H1 (cell line): ENCODE measurements around the gene SNX3. TPM values are rescaled to one million over a fixed set of nuclear protein-coding genes. Genes with fewer than 3 reads are reported as not detected.

ENCODE experiments used
- CTCF ChIA-PET: fragments of 300-600 bp; sonication (Branson Sonifier 250); formaldehyde crosslinking; loops from one replicate; lab custom pipeline; 2021; ENCODE audit not compliant: partially characterized antibody; lab: Charles Lee
- POLR2A ChIA-PET: fragments of 300-600 bp; sonication (Branson Sonifier 250); formaldehyde crosslinking; loops from one replicate; lab custom pipeline; 2021; ENCODE audit warnings: inconsistent platforms; ENCODE audit not compliant: partially characterized antibody; lab: Charles Lee
- DNase-seq, 2 experiments: peaks; one replicate each; pipeline versions ENCODE4 v3.0.0 to v3.0.0-alpha.2; 2010 to 2022; ENCODE audit warnings: low spot score in 2 of 2, low read depth in 1 of 2, mixed read lengths in 1 of 2
- FAIRE-seq: peaks from 2 replicates; lab custom pipeline; 2011; peaks lifted over from hg19 to GRCh38; lab: Jason Lieb, UNC
- H2AFZ ChIP-seq: 2 replicates; pipeline ENCODE4 v1.8.1; 2012; ENCODE audit warnings: low read length, inconsistent platforms
- H2AK5ac ChIP-seq: 2 replicates; pipeline ENCODE4 v1.6.1; 2013; ENCODE audit warnings: low read depth, low read length
- H2BK120ac ChIP-seq: replicated peaks from 2 replicates; pipeline ENCODE3; 2013; ENCODE audit warnings: low read depth, low read length, inconsistent platforms
- H2BK12ac ChIP-seq: 2 replicates; pipeline ENCODE4 v1.6.1; 2013; ENCODE audit warnings: low read depth, low read length
- H2BK15ac ChIP-seq: 2 replicates; pipeline ENCODE4 v1.6.1; 2013; ENCODE audit warnings: low read length
- H2BK20ac ChIP-seq: 2 replicates; pipeline ENCODE4 v1.6.1; 2013; ENCODE audit warnings: low read length
- H2BK5ac ChIP-seq: 2 replicates; pipeline ENCODE4 v1.6.1; 2013; ENCODE audit warnings: low read depth, low read length
- H3K14ac ChIP-seq: 2 replicates; pipeline ENCODE4 v1.6.1; 2013; ENCODE audit warnings: inconsistent platforms; ENCODE audit not compliant: insufficient read length
- H3K18ac ChIP-seq: 2 replicates; pipeline ENCODE4 v1.6.1; 2013; ENCODE audit warnings: low read length; ENCODE audit errors: extremely low read depth
- H3K23ac ChIP-seq: 2 replicates; pipeline ENCODE4 v1.6.1; 2013; ENCODE audit warnings: inconsistent platforms; ENCODE audit not compliant: insufficient read length
- H3K23me2 ChIP-seq: 2 replicates; pipeline ENCODE4 v1.6.1; 2013; ENCODE audit warnings: low read depth, low read length
- H3K27ac ChIP-seq: 2 replicates; pipeline ENCODE4 v1.6.1; 2011; ENCODE audit warnings: low read depth, low read length, inconsistent platforms
- H3K27me3 ChIP-seq, 4 experiments: replicated peaks in 1 of 4; 1 replicate in 1 of 4; 2 replicates in 3 of 4; pipeline versions ENCODE4 v1.6.1 to v1.8.1; 2011 to 2013; ENCODE audit warnings: low read length in 3 of 4, mild to moderate bottlenecking in 3 of 4, inconsistent platforms in 2 of 4, mixed read lengths in 2 of 4, moderate library complexity in 1 of 4; ENCODE audit not compliant: control insufficient read depth in 3 of 4, insufficient read depth in 3 of 4; ENCODE audit errors: extremely low read depth in 1 of 4
- H3K36me3 ChIP-seq, 4 experiments: 2 replicates each; pipeline versions ENCODE4 v1.6.1 to v1.8.1; 2011 to 2013; ENCODE audit warnings: mild to moderate bottlenecking in 4 of 4, low read length in 3 of 4, moderate library complexity in 2 of 4, control low read depth in 1 of 4, inconsistent platforms in 1 of 4; ENCODE audit not compliant: insufficient read depth in 4 of 4, control insufficient read depth in 2 of 4
- H3K4ac ChIP-seq: replicated peaks from 2 replicates; pipeline ENCODE3; 2013; ENCODE audit warnings: low read length, low read depth, mixed read lengths, inconsistent platforms; ENCODE audit not compliant: insufficient read length
- H3K4me1 ChIP-seq, 4 experiments: replicated peaks in 1 of 4; 1 replicate in 1 of 4; 2 replicates in 3 of 4; pipeline versions ENCODE4 v1.6.1 to v1.8.1; 2011 to 2013; ENCODE audit warnings: low read length in 3 of 4, inconsistent platforms in 2 of 4, mixed read lengths in 1 of 4; ENCODE audit not compliant: insufficient read depth in 4 of 4, control insufficient read depth in 3 of 4
- H3K4me2 ChIP-seq, 2 experiments: 2 replicates each; pipeline versions ENCODE4 v1.6.1 to v1.8.1; 2011 to 2013; ENCODE audit warnings: low read depth in 2 of 2, low read length in 2 of 2, control low read depth in 1 of 2, inconsistent platforms in 1 of 2, mild to moderate bottlenecking in 1 of 2; ENCODE audit not compliant: insufficient read depth in 1 of 2
- H3K4me3 ChIP-seq, 4 experiments: fragments of 200-600, 300-600 bp in 1 of 4; sonication (generic), shearing (Covaris generic), sonication (Bioruptor Twin) in 1 of 4; 2 replicates each; pipeline versions ENCODE4 v1.5.1 to v1.8.1; 2011 to 2016; ENCODE audit warnings: low read length in 4 of 4, low read depth in 3 of 4, control low read depth in 2 of 4, inconsistent platforms in 2 of 4, mild to moderate bottlenecking in 2 of 4, mixed read lengths in 1 of 4, moderate library complexity in 1 of 4; ENCODE audit not compliant: insufficient read depth in 2 of 4; ENCODE audit errors: extremely low read depth in 1 of 4
- H3K56ac ChIP-seq: replicated peaks from 2 replicates; pipeline ENCODE3; 2013; ENCODE audit warnings: low read depth, mild to moderate bottlenecking, mixed read lengths, low read length, inconsistent platforms; ENCODE audit not compliant: insufficient read length
- H3K79me1 ChIP-seq: 2 replicates; pipeline ENCODE4 v1.6.1; 2013; ENCODE audit warnings: low read depth, low read length, control low read depth
- H3K79me2 ChIP-seq, 2 experiments: 2 replicates each; pipeline versions ENCODE4 v1.6.1 to v1.8.1; 2012 to 2013; ENCODE audit warnings: low read length in 2 of 2, mild to moderate bottlenecking in 2 of 2, inconsistent platforms in 1 of 2; ENCODE audit not compliant: insufficient read depth in 2 of 2, control insufficient read depth in 1 of 2
- H3K9ac ChIP-seq, 4 experiments: replicated peaks in 1 of 4; 1 replicate in 1 of 4; 2 replicates in 3 of 4; pipeline versions ENCODE4 v1.6.1 to v1.8.1; 2011 to 2013; ENCODE audit warnings: low read depth in 3 of 4, low read length in 3 of 4, control low read depth in 2 of 4, mild to moderate bottlenecking in 2 of 4, moderate library complexity in 2 of 4, inconsistent platforms in 1 of 4; ENCODE audit errors: extremely low read depth in 1 of 4
- H3K9me3 ChIP-seq, 2 experiments: 2 replicates each; pipeline versions ENCODE4 v1.6.1 to v1.8.1; 2012 to 2013; ENCODE audit warnings: mild to moderate bottlenecking in 2 of 2, moderate library complexity in 2 of 2, control low read depth in 1 of 2, inconsistent platforms in 1 of 2, low read depth in 1 of 2, low read length in 1 of 2, mixed read lengths in 1 of 2; ENCODE audit not compliant: insufficient read depth in 2 of 2
- H4K20me1 ChIP-seq, 2 experiments: replicated peaks in 1 of 2; 2 replicates each; pipeline versions ENCODE3 to v1.8.1; 2011 to 2013; ENCODE audit warnings: inconsistent platforms in 2 of 2, low read length in 2 of 2, mild to moderate bottlenecking in 1 of 2; ENCODE audit not compliant: insufficient read depth in 2 of 2, control insufficient read depth in 1 of 2
- H4K5ac ChIP-seq: 2 replicates; pipeline ENCODE4 v1.6.1; 2013; ENCODE audit warnings: low read length, low read depth, mixed read lengths, inconsistent platforms; ENCODE audit not compliant: insufficient read length
- H4K8ac ChIP-seq: 2 replicates; pipeline ENCODE4 v1.8.0; 2013; ENCODE audit warnings: mild to moderate bottlenecking, moderate library complexity, low read length, inconsistent platforms; ENCODE audit not compliant: insufficient read depth; ENCODE audit errors: extremely low read depth
- H4K91ac ChIP-seq: replicated peaks from 2 replicates; pipeline ENCODE3; 2013; ENCODE audit warnings: low read length, mixed read lengths, inconsistent platforms; ENCODE audit not compliant: insufficient read length
- ASH2L ChIP-seq: fragments of 200-600, 300-600 bp; sonication (generic); IDR thresholded peaks from one replicate; pipeline ENCODE4 v1.7.1; 2017; ENCODE audit warnings: low read length
- RAD21 ChIP-seq, 2 experiments: IDR thresholded peaks in 1 of 2; conservative IDR thresholded peaks in 1 of 2; 2 replicates each; pipeline ENCODE4 v1.6.1; 2011; ENCODE audit warnings: low read depth in 2 of 2, low read length in 2 of 2, improper control_type of control experiment in 1 of 2, inconsistent platforms in 1 of 2, mild to moderate bottlenecking in 1 of 2, moderate library complexity in 1 of 2
- WGBS, 2 experiments: shearing (Covaris generic) in 1 of 2; methylation state at CpG; one replicate each; pipeline versions ENCODE4 v1.1.6 to v1.1.7; 2013 to 2015; ENCODE audit warnings: low lambda C conversion rate in 2 of 2, mixed read lengths in 2 of 2, inconsistent platforms in 1 of 2, low coverage in 1 of 2, missing lambda C conversion rate in 1 of 2; ENCODE audit not compliant: insufficient replicate concordance in 2 of 2, insufficient coverage in 1 of 2, insufficient read length in 1 of 2; ENCODE audit errors: extremely low coverage in 1 of 2, missing lambda C conversion rate in 1 of 2; 5-methylcytosine and 5-hydroxymethylcytosine counted together
- polyA plus RNA-seq, 7 experiments: library from polyadenylated mRNA; depleted of rRNA in 3 of 7; stranded (reverse) in 5 of 7; unstranded in 2 of 7; fragments of >200 nt in 5 of 7; fragments of 200-250 nt in 2 of 7; gene quantifications; 1 replicate in 5 of 7; 2 replicates in 1 of 7; 4 replicates in 1 of 7; pipeline versions ENCODE4 v1.2.1 to v1.2.3, GENCODE V29; 2011 to 2013; ENCODE audit warnings: missing spikeins in 2 of 7, mixed read lengths in 2 of 7
- total RNA-seq: library from RNA; stranded (reverse); fragmentation: NEBNext Ultra II Directional; extraction: Animal tissue kit (Norgen Biotek cat#: 25700); gene quantifications from 2 replicates; pipeline ENCODE4 v1.2.1, GENCODE V29; 2021

The SNX3 gene
- total and polyA plus RNA-seq, 2 of the 8 experiments (the other 6 are each of a cell fraction or from before 2014, with no cell fraction given), result 72.5 to 150 TPM

GRCh38 chr6:108187519-108187918 lies 73.3 kb downstream of the SNX3 start:
- POLR2A ChIA-PET, result interaction anchor here (0.8 kb wide), 1 partner anchor 1149 kb away, joined by 3 read pairs; no protein-coding TSS in a partner anchor
- no peak overlapping the region for H3K18ac ChIP-seq
- H3K36me3 ChIP-seq, result no peaks in the 10 kb centered on the region
- no peak overlapping the region for H3K27ac ChIP-seq
- H2BK20ac ChIP-seq, result no peak overlapping the region
- no peak overlapping the region for H3K23ac ChIP-seq
- no peaks in the 10 kb centered on the region for H4K20me1 ChIP-seq
- no peak overlapping the region for H2BK5ac ChIP-seq
- H3K9ac ChIP-seq, result no peak overlapping the region
- CTCF ChIA-PET, result interaction anchor here (0.8 to 4.1 kb wide), 6 partner anchors 11 to 305 kb away, joined by 3 to 26 read pairs (median 4); no protein-coding TSS in a partner anchor
- no peak for DNase-seq
- no peak overlapping the region for H3K4ac ChIP-seq
- H4K5ac ChIP-seq, result no peak overlapping the region
- no peak overlapping the region for H4K91ac ChIP-seq
- no peak overlapping the region for H2BK15ac ChIP-seq
- no peak overlapping the region for H2BK12ac ChIP-seq
- no peak overlapping the region for H2AK5ac ChIP-seq
- H4K8ac ChIP-seq, result no peak overlapping the region
- no peaks in the 10 kb centered on the region; the same call in 1 of the 2 replicates for H3K23me2 ChIP-seq
- no peaks in the 10 kb centered on the region for H3K9me3 ChIP-seq
- no peak overlapping the region for H2AFZ ChIP-seq
- H3K4me1 ChIP-seq, result no peaks in the 10 kb centered on the region
- TF ChIP-seq ASH2L, result no peak
- TF ChIP-seq RAD21 (IDR thresholded peaks at IDR 0.05 in 1 of 2, conservative IDR thresholded peaks at IDR 0.05 in 1 of 2; ENCODE audit: low read depth in 2 of 2, low read length in 2 of 2), result no peak
- no peak overlapping the region for H3K4me2 ChIP-seq
- no peaks in the 10 kb centered on the region for H3K79me2 ChIP-seq
- no peak overlapping the region for H2BK120ac ChIP-seq
- FAIRE-seq, result no peak
- 91% methylated on average over 8 of the region's 9 CpGs; no CpG with 5 or more reads in 1 of the 2 experiments for WGBS, 2 experiments
- no peak overlapping the region for H3K4me3 ChIP-seq
- no peak overlapping the region for H3K56ac ChIP-seq
- no peaks in the 10 kb centered on the region; a peak in 1 of 7 replicates for H3K27me3 ChIP-seq
- no peak overlapping the region for H3K14ac ChIP-seq
- H3K79me1 ChIP-seq, result no peaks in the 10 kb centered on the region
